ENCODE measurements around the gene GUCY1B1.

DNA sequence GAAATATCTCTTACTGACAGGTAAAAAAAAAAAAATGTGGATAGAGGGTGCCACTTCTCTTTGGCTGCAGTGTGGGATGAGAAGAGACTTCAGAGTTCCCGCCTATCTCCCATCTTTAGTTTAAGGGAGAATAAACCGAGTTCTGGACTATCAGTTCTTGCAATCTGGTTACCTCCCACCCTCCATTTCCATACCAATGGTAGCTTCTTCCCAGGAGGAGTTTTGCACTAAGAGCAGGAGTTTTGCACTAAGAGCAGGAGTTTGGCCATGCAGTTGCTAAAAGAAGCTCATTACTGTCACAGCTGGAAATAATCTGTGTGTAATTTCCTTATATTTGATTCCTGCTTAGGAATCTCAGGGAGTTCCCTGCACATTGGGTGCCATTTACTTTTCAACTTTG lies 10.8 kb upstream of the GUCY1B1 start:
- TF ChIP-seq, protein P1, sequence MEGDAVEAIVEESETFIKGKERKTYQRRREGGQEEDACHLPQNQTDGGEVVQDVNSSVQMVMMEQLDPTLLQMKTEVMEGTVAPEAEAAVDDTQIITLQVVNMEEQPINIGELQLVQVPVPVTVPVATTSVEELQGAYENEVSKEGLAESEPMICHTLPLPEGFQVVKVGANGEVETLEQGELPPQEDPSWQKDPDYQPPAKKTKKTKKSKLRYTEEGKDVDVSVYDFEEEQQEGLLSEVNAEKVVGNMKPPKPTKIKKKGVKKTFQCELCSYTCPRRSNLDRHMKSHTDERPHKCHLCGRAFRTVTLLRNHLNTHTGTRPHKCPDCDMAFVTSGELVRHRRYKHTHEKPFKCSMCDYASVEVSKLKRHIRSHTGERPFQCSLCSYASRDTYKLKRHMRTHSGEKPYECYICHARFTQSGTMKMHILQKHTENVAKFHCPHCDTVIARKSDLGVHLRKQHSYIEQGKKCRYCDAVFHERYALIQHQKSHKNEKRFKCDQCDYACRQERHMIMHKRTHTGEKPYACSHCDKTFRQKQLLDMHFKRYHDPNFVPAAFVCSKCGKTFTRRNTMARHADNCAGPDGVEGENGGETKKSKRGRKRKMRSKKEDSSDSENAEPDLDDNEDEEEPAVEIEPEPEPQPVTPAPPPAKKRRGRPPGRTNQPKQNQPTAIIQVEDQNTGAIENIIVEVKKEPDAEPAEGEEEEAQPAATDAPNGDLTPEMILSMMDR (IDR thresholded peaks at IDR 0.05), result no peak
- no peak for TF ChIP-seq POLR2A (IDR thresholded peaks at IDR 0.05)

All from esophagus squamous epithelium (tissue), 4 donors.